Neural progenitor cell (in vitro differentiated cells): ENCODE results near the gene NUDT4.

ENCODE experiments used
- CTCF ChIP-seq: fragments of 200-600 bp; sonication (generic); IDR thresholded peaks from 2 replicates; pipeline ENCODE4 v1.5.1; 2017; ENCODE audit warnings: antibody characterized with exemption, mild to moderate bottlenecking
- EZH2 ChIP-seq: fragments of 200-600 bp; sonication (generic); IDR thresholded peaks from 2 replicates; pipeline ENCODE4 v1.6.1; 2017; ENCODE audit warnings: antibody characterized with exemption, mild to moderate bottlenecking, moderate library complexity

DNA sequence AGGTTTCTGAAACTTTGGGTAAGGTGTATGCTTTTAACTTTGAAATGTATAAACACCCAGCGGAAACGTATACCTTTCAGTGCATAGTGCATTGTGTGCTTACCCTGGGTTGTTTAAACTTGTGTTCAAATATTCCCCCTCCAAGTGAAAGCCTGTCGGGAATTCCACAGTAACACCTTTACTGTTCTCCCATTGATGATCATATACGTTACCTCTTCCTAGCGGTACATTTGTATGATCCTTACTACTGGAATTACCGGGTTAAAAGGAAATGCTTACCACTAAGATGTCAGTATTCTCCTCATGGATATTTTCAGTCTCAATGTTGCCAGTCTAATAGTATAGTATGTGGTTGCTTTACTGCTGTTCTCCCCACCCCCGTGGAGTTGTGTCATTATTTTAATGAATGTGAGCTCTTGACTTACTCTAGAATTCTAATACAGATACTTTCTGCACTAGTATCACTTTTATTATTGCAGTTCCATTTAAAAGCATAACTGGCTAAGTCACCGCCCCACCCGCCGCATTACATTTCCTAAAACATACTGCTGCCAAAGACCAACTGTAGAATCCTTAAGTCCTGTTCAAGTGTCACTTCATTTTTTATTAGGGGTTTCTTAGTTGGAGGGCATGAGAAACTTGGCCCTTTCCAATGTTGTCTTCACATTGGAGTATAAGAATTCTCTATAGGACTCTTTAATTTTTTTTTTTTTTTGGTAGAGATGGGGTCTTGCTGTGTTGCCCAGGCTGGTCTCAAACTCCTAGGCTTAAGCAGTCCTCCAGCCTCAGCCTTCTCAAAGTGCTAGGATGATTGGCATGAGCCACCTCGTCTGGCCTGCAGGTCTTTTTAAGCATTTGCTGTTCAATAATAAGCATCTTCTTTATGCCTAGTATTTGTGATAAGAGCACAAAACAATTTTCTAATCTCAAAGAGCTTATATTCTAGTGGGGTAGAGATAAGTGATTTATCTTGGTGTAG is 24.9 kb downstream of the NUDT4 start:
- TF ChIP-seq CTCF, result no peak
- no peak for TF ChIP-seq EZH2
